BE2C (cell line): Measurements from ENCODE around the gene WFDC2.

Experiments used
- DNase-seq: peaks from one replicate; pipeline ENCODE4 v3.0.0-alpha.2; 2020
- H3K27me3 ChIP-seq: fragments of 250-450 bp; sonication (Bioruptor Pico); 2 replicates; pipeline ENCODE4 v1.5.1; 2020; ENCODE audit warnings: mild to moderate bottlenecking
- H3K36me3 ChIP-seq: fragments of 250-450 bp; sonication (Bioruptor Pico); 2 replicates; pipeline ENCODE4 v1.5.1; 2020; ENCODE audit warnings: mild to moderate bottlenecking
- H3K4me1 ChIP-seq: fragments of 250-450 bp; sonication (Bioruptor Pico); 2 replicates; pipeline ENCODE4 v1.5.1; 2020
- H3K4me3 ChIP-seq: 2 replicates; pipeline ENCODE4 v1.5.1; 2011; ENCODE audit warnings: low read depth, low read length
- H3K9me3 ChIP-seq: fragments of 250-450 bp; sonication (Bioruptor Pico); 2 replicates; pipeline ENCODE4 v1.5.1; 2020
- TF ChIP-seq, protein P1 (sequence below): IDR thresholded peaks from 2 replicates; pipeline ENCODE4 v1.5.1; 2012; ENCODE audit warnings: mild to moderate bottlenecking, low read depth, low read length

The WFDC2 gene

GRCh38 chr20:45427236-45428149 is 42.1 kb upstream of the WFDC2 start:
- no peak overlapping the region for H3K4me3 ChIP-seq
- no peaks in the 10 kb centered on the region for H3K9me3 ChIP-seq
- H3K4me1 ChIP-seq = peaks cover 4% of the 10 kb centered on the region
- peaks cover 9% of the 10 kb centered on the region for H3K36me3 ChIP-seq
- DNase-seq = peak; percentile 63
- TF ChIP-seq, protein P1, sequence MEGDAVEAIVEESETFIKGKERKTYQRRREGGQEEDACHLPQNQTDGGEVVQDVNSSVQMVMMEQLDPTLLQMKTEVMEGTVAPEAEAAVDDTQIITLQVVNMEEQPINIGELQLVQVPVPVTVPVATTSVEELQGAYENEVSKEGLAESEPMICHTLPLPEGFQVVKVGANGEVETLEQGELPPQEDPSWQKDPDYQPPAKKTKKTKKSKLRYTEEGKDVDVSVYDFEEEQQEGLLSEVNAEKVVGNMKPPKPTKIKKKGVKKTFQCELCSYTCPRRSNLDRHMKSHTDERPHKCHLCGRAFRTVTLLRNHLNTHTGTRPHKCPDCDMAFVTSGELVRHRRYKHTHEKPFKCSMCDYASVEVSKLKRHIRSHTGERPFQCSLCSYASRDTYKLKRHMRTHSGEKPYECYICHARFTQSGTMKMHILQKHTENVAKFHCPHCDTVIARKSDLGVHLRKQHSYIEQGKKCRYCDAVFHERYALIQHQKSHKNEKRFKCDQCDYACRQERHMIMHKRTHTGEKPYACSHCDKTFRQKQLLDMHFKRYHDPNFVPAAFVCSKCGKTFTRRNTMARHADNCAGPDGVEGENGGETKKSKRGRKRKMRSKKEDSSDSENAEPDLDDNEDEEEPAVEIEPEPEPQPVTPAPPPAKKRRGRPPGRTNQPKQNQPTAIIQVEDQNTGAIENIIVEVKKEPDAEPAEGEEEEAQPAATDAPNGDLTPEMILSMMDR = peak; percentile 29
- H3K27me3 ChIP-seq = no peaks in the 10 kb centered on the region

- Histone ChIP-seq H3K4me1 (peaks cover 4% of the 10 kb centered on the region), H3K36me3 (peaks cover 2% of the 10 kb centered on the region), H3K4me3 (no peak overlapping the region), H3K9me3 (no peaks in the 10 kb centered on the region), H3K27me3 (no peaks in the 10 kb centered on the region)
- DNase-seq = no peak
- TF ChIP-seq, protein P1 = no peak
These were observed 39.9 kb upstream of the WFDC2 start for GRCh38 chr20:45429618-45430017.

DNA sequence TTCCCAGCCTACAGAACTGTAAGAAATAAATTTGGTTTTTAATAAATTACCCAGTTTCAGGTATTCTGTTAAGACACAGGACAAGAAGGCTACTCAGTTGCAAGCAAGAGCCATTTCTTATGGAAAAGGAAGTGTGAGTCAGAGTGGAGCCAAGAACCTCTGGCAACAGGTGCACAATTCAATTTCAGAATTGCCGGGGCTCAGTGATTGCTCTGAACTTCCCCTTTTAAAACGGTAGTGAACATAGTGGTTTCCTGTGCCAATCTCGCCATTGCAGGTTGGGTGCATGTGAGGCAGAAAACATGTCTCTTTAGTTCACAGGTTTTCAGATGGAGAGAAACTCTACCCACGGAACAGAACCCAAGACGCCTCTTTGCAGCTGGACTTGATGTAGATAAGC is 37.3 kb upstream of the WFDC2 start:
- H3K9me3 ChIP-seq = no peaks in the 10 kb centered on the region
- H3K4me3 ChIP-seq = no peak overlapping the region
- H3K27me3 ChIP-seq = no peaks in the 10 kb centered on the region
- DNase-seq = no peak
- TF ChIP-seq, protein P1 = no peak
- H3K4me1 ChIP-seq = no peaks in the 10 kb centered on the region; the same call in 1 of the 2 replicates
- H3K36me3 ChIP-seq = no peaks in the 10 kb centered on the region

DNA sequence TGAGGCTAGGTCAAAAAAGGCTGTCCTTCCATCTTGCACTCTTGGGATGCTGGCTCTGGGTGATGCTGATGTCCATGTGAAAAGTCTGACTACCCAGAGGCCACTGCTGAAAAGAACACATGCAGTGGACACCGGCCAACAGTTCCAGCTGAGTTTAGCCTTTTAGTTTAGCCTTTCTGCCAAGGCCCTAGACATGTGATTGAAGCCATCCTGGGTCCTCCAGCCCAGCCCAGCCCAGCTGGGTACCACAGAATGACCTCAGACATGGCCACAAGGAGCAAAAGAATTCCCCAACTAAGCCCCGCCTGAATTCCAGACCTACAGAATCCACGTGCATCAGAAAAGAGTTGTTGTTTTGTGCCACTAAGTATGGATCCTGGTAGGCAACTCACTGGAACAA is 36.2 kb upstream of the WFDC2 start:
- no peaks in the 10 kb centered on the region for H3K4me1 ChIP-seq
- H3K36me3 ChIP-seq = no peaks in the 10 kb centered on the region
- TF ChIP-seq, protein P1 = no peak
- no peak overlapping the region for H3K4me3 ChIP-seq
- DNase-seq = no peak
- H3K27me3 ChIP-seq = no peaks in the 10 kb centered on the region
- no peaks in the 10 kb centered on the region for H3K9me3 ChIP-seq

- Histone ChIP-seq H3K4me1 (no peaks in the 10 kb centered on the region), H3K9me3 (no peaks in the 10 kb centered on the region), H3K27me3 (no peaks in the 10 kb centered on the region), H3K36me3 (no peaks in the 10 kb centered on the region), H3K4me3 (no peak overlapping the region)
- no peak for DNase-seq
- TF ChIP-seq, protein P1 = no peak
These were observed 35.6 kb upstream of the WFDC2 start for GRCh38 chr20:45433976-45434375.
